ENCODE data around the gene THSD7B.

DNA sequence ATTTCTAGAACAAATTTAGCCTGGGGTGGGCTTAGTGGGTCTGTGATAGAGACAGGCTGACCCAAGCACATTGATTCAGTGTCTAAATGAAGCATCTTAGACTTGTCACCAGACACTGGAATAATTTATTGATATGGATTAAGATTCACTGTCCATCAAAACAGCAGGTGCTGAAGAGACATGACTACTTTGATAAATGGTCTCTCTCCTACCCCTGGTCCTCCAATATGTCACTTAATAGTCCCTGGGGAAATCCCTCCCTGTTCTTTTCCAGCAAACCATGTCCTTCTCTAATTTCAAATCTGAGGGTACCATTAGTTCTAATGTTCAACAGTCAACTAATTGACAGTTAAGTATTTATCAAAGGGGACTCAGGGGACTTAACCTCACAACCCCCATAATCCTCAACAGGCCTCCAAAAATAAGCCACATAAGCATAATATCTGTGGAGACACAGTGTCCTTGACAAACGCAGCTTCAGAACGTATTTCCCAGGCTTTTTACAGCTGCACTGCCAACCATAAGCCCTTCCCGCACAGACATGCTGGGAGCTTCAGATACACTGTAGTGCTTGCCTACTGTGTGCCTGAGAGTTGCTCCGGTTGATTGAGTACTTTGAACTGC, 391.0 kb downstream of the THSD7B start:
- TF ChIP-seq EZH2 (IDR thresholded peaks at IDR 0.05; ENCODE audit: insufficient read depth, poor library complexity, severe bottlenecking) = no peak
- TF ChIP-seq EZH2phosphoT487 (IDR thresholded peaks at IDR 0.05; ENCODE audit: insufficient read depth, low read depth) = no peak
